Smooth muscle cell (in vitro differentiated cells): Measurements from ENCODE around the gene IFNA13. TPM values are rescaled to one million over a fixed set of nuclear protein-coding genes. Genes with fewer than 3 reads are reported as not detected.

Experiments used
- DNase-seq: peaks from one replicate; lab custom pipeline; 2025; ENCODE audit not compliant: unreplicated experiment; lab: John Stamatoyannopoulos, UW
- H2AFZ ChIP-seq: fragments of 200-600 bp; sonication (generic); 2 replicates; pipeline ENCODE4 v1.6.0; 2016; ENCODE audit warnings: antibody characterized with exemption, low read depth, mild to moderate bottlenecking
- H3F3A ChIP-seq: fragments of 200-600 bp; sonication (generic); 2 replicates; pipeline ENCODE4 v1.6.0; 2017; ENCODE audit warnings: antibody characterized with exemption, low read depth
- H3K27ac ChIP-seq: fragments of 200-600 bp; sonication (generic); 2 replicates; pipeline ENCODE4 v1.5.1; 2016; ENCODE audit warnings: low read depth, mild to moderate bottlenecking
- H3K27me3 ChIP-seq: fragments of 200-600 bp; sonication (generic); 2 replicates; pipeline ENCODE4 v1.6.1; 2016; ENCODE audit warnings: low read depth, mild to moderate bottlenecking
- H3K36me3 ChIP-seq: fragments of 200-600 bp; sonication (generic); 2 replicates; pipeline ENCODE4 v1.5.1; 2016; ENCODE audit warnings: low read depth
- H3K4me1 ChIP-seq: fragments of 200-600 bp; sonication (generic); 2 replicates; pipeline ENCODE4 v1.5.1; 2016; ENCODE audit warnings: low read depth
- H3K4me2 ChIP-seq: fragments of 200-600 bp; sonication (generic); 2 replicates; pipeline ENCODE4 v1.6.0; 2016; ENCODE audit warnings: mild to moderate bottlenecking
- H3K4me3 ChIP-seq: fragments of 200-600 bp; sonication (generic); 2 replicates; pipeline ENCODE4 v1.5.1; 2016; ENCODE audit warnings: mild to moderate bottlenecking
- H3K79me2 ChIP-seq: fragments of 200-600 bp; sonication (generic); 2 replicates; pipeline ENCODE4 v1.6.0; 2016; ENCODE audit warnings: low read depth, mild to moderate bottlenecking
- H3K9ac ChIP-seq: fragments of 200-600 bp; sonication (generic); 2 replicates; pipeline ENCODE4 v1.6.0; 2016; ENCODE audit warnings: low read depth
- H3K9me3 ChIP-seq: fragments of 200-600 bp; sonication (generic); replicated peaks from 2 replicates; pipeline ENCODE4 v1.5.1; 2016; ENCODE audit warnings: low read depth
- H4K20me1 ChIP-seq: fragments of 200-600 bp; sonication (generic); 2 replicates; pipeline ENCODE4 v1.6.0; 2016; ENCODE audit warnings: low read depth
- CTCF ChIP-seq: fragments of 200-600 bp; sonication (generic); IDR thresholded peaks from 2 replicates; pipeline ENCODE4 v1.5.1; 2017; ENCODE audit warnings: borderline replicate concordance, mild to moderate bottlenecking, antibody characterized with exemption; ENCODE audit not compliant: insufficient read depth, poor library complexity, severe bottlenecking
- WGBS: methylation state at CpG from one replicate; pipeline ENCODE4 v1.1.7; 2016; ENCODE audit warnings: low lambda C conversion rate; 5-methylcytosine and 5-hydroxymethylcytosine counted together
- polyA plus RNA-seq: library from polyadenylated mRNA; unstranded; fragments of >200 nt; fragmentation: Nextera tagmentation; extraction: Ambion mirVana; gene quantifications from 2 replicates; pipeline ENCODE4 v1.2.1, GENCODE V29; 2016
- total RNA-seq: library from RNA; depleted of rRNA; stranded (reverse); fragments of >200 nt; gene quantifications from 2 replicates; pipeline ENCODE4 v1.2.3, GENCODE V29; 2014

The IFNA13 gene
- total and polyA plus RNA-seq, 2 experiments from 2014 or later: not detected

GRCh38 chr9:21333226-21333625 is 34.6 kb downstream of the IFNA13 start:
- no peaks in the 10 kb centered on the region for H3K36me3 ChIP-seq
- H2AFZ ChIP-seq: no peak overlapping the region
- H3K9me3 ChIP-seq: no peaks in the 10 kb centered on the region
- H3F3A ChIP-seq: no peaks in the 10 kb centered on the region
- TF ChIP-seq CTCF: no peak
- WGBS: 98% methylated on average over 2 of the region's 2 CpGs
- no peak overlapping the region for H3K27ac ChIP-seq
- H3K4me3 ChIP-seq: peak overlapping the region; percentile 67
- no peak overlapping the region for H3K9ac ChIP-seq
- H3K4me1 ChIP-seq: peaks cover 38% of the 10 kb centered on the region
- H4K20me1 ChIP-seq: peaks cover 60% of the 10 kb centered on the region
- peaks cover 74% of the 10 kb centered on the region for H3K79me2 ChIP-seq
- H3K4me2 ChIP-seq: peak overlapping the region; percentile 90
- no peaks in the 10 kb centered on the region for H3K27me3 ChIP-seq
- DNase-seq: no peak

GRCh38 chr9:21331676-21332402 is 36.0 kb downstream of the IFNA13 start:
- no peaks in the 10 kb centered on the region for H3K36me3 ChIP-seq
- peak overlapping the region; percentile 24 for H3K4me3 ChIP-seq
- peaks cover 86% of the 10 kb centered on the region for H3K79me2 ChIP-seq
- no peak overlapping the region for H2AFZ ChIP-seq
- TF ChIP-seq CTCF: no peak
- 74% methylated on average over 5 of the region's 5 CpGs for WGBS
- H4K20me1 ChIP-seq: peaks cover 73% of the 10 kb centered on the region
- H3K27ac ChIP-seq: no peak overlapping the region
- no peaks in the 10 kb centered on the region for H3K9me3 ChIP-seq
- H3K4me2 ChIP-seq: peak overlapping the region; percentile 90
- H3K4me1 ChIP-seq: peaks cover 38% of the 10 kb centered on the region
- H3F3A ChIP-seq: peaks cover 7% of the 10 kb centered on the region
- DNase-seq: no peak
- H3K27me3 ChIP-seq: no peaks in the 10 kb centered on the region
- no peak overlapping the region for H3K9ac ChIP-seq

- no peaks in the 10 kb centered on the region for H3K36me3 ChIP-seq
- peaks cover 7% of the 10 kb centered on the region for H3F3A ChIP-seq
- H3K4me1 ChIP-seq: peaks cover 7% of the 10 kb centered on the region
- TF ChIP-seq CTCF: peak; percentile 64
- H2AFZ ChIP-seq: no peak overlapping the region
- WGBS: 50% methylated on average over 2 of the region's 2 CpGs
- H3K9ac ChIP-seq: no peak overlapping the region
- peaks cover 85% of the 10 kb centered on the region for H4K20me1 ChIP-seq
- H3K79me2 ChIP-seq: peaks cover 56% of the 10 kb centered on the region
- no peaks in the 10 kb centered on the region for H3K9me3 ChIP-seq
- no peak for DNase-seq
- H3K4me2 ChIP-seq: no peak overlapping the region
- no peak overlapping the region for H3K4me3 ChIP-seq
- H3K27me3 ChIP-seq: no peaks in the 10 kb centered on the region
- no peak overlapping the region for H3K27ac ChIP-seq
These were observed 41.2 kb downstream of the IFNA13 start for GRCh38 chr9:21326526-21327139.
